A549 treated with AZD9567 at 1 μM for 4 hours (cell line): ENCODE data around the gene NPS. TPM values are rescaled to one million over a fixed set of nuclear protein-coding genes. Genes with fewer than 3 reads are reported as not detected.

Source experiments
- total RNA-seq: library from RNA; stranded (reverse); fragments of 200-300 nt; extraction: Qiagen RNA extraction; gene quantifications from 5 replicates; pipeline ENCODE4 v1.2.3, GENCODE V29; 2022; ENCODE audit not compliant: insufficient read depth

NPS gene, protein sequence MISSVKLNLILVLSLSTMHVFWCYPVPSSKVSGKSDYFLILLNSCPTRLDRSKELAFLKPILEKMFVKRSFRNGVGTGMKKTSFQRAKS
- total RNA-seq, result not detected in 5 replicates

GRCh38 chr10:127549009-127549408 lies at the start of gene NPS:
NPS (plus strand) TSS chr10:127549309; CDS start chr10:127549369, 60 bp downstream.

Other genes starting within 250 kb of the NPS start
- gene FOXI2, start 187.9 kb downstream of the NPS start, total RNA-seq, result 0.03 TPM in 1 of 5 replicates, not detected in the others